ELF-1 (cell line): ENCODE data around the gene SLC26A1.

Source experiments
- DNase-seq: peaks from one replicate; pipeline ENCODE4 v3.0.0-alpha.2; 2016; ENCODE audit warnings: low read depth, low spot score

The SLC26A1 gene

DNA sequence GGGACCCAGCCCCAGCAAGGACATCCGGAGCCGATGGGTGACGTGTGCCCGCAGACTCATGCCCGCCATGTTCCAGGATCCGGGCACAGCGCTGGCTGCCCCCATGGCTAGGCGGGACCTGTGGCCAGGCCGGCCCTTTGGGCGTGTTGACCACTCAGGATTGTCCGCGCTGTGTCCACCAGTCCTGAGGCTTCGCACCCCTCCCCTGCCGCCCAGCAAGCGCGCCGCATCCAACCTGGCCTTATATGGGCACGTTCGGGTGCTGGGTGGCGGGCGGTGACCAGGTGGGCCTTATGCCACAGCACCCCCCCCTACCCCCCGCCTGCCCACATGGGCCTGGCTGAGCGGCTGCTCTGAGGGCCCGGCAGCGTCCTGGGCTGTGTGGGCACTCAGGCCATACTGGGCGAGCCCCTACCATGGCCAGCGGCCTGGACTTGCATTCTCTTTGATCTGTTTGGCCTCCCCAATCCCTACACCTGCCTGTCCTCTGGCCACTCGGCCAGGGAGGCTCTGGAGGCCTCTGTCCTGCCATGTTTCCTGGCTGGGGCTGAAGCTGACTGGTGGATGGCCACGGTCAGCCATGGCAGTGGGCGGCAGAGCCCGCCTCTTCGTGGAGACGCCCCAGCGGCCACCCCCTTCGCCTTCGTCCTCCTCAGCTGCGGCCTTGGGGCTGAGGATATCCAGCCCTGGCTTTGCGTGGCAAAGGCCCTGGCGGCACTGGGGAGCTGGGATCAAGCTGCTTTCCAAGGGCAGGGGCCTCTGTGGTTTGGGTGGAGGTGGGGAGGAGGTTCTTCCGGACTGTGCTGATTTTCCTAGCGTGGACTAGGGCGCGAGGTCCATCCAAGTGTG is 20.2 kb upstream of the SLC26A1 start:
- DNase-seq: no peak

DNA sequence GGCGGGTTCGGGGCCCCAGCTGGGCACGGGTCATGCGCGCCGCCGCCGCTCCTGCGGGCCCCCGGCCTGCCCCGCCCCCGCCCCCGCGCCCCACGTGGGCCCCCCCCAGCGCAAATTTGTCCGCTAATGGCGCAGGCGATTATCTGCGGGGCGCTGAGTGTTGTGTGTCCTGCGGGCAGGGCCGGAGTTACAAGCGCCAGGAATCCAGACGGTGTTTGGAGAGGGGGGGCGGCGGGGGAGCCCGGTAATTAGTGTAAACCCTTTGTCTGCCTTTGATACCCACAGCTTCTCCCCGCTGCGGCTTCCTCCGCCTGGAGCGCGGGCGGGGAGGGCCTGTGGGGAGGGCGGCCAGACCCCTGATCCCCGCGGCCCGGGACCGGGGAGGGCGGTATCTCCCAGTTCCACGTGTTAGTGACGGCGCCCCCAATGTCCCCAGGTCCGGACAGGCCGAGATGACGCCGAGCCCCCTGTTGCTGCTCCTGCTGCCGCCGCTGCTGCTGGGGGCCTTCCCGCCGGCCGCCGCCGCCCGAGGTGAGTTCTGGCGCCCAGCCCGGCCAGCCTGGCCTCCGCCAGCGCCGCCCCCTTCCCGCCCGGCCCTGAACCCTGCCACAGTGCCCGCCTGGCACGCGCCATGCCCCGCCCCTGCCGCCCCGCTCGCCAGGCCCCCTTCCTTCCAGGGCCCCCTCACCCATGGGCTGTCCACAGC is 19.0 kb upstream of the SLC26A1 start:
- peak; percentile 88 for DNase-seq

DNA sequence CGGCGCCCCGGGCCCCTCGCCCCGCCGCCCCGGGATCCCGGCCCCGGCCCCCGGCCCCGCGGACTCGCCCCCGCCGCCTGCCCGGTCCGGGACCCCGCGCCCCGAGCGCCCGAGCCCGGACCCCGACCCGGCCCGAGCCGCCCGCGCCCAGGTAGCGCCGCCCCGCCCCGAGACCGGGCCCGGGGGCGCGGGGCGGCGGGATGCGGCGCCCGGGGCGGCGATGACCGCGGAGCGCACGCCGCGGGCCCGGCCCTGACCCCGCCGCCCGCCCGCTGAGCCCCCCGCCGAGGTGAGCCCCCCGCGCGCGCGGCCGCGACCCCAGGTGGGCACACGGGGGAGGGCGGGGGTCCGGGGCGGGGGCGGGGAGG is 18.4 kb upstream of the SLC26A1 start:
- no peak for DNase-seq

DNA sequence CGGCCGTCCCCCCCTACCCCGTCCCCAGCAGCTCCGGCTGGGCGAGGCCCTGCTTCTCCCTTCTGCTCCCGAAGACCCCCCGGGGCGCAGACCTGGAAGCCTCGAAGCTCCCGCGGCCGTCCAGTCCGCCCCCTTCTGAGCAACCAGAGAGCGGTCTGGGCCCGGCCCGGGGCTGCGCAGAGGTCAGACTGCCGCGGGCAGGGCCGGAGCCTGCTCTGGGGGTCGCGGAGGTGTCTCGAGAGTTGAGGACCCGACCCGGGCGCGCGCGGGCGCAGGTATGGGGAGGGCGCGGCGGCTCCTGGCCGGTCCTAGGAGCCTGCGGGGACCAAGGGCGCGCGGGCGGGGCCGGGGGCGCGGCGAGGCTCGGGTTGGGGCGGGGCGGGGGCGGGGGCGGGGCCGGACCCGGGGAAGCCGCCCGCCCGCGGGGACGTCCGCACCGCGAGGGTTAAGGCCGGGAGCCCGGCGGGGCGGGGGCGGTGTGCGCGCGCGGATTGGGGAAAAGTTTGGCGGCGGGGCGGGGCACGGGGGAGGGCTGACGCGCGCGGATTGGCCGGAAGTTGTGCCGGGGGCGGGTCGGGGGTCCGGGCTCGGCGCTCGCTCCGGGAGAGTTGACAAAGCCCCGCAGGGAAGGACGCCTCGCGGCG is 17.9 kb upstream of the SLC26A1 start, which contains the start of gene FGFRL1:
Gene FGFRL1 (plus strand): TSS at position 605 of the 644 bp plus-strand sequence. CDS start 860 bp downstream, outside the sequence.
- peak; percentile 65 for DNase-seq

DNA sequence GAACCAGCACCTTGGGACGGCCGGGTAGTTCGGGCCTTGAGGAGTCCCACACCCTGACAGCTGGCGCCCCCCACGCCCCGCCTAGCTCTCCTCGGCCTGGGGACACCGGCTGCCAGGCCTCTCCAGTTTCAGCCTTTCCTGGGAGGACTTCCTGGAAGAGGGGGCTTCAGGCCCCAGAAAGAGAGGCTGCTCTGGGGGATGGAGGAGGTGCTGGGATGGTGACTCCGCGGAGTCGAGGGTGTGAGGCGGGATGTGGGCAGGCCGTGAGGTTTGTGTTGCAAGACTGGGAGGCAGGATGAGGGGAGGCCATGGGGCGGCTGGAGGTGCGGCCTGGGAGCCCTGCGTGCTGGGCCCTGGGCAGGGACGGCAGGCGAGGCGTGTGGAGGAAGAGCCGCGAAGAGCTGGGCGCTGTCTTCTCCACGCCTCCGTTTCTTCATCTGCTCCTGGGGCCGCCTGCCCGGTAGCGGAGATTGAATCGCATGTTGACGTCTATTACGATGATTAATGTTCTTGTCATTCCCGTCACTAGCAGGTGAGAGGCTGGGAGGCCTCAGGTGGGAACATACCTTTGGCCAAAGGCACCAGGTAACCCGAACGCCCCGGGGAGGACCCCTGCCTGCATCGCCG is 17.3 kb upstream of the SLC26A1 start:
- no peak for DNase-seq

DNA sequence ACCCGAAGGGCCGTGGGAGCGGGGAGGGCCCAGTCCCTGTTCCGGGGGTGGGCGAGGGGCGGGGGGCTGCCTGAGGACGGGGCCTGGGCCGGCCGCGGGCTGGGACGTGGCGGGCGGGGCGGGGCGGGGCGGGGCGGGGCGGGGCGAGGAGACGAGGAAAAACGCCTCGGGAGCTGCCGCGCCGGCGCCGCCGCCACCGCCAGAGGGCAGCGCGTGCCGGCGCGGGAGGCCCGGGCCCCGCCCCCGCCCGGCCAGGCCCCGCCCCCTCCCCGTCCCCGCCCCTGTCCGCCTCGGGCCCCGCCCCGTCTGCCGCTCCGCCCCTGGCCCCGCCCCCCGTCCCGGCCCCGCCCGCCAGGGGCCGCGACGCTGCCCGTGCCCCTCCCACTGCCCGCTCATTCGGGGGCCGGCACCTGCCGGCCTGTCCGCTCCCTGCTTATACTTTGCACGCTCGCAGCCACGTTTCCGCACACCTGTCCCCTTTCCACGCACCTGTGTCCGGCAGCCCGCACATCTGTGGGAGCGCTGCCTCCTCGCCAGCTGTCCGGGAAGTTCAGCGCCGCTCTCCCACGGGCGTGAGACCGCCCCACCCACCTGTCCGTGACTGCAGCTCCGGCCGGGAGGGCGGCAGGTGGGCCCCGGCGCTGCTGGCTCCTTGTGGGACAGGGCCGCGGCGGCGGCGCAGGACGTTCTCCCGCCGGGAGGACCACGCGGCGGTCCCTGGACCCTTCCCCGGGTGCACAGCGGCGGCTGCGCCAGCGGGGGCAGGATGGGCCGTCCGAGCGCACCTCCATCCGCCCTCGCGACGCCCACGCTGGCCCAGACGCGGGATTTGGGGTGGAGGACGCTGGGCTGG is 16.6 kb upstream of the SLC26A1 start:
- peak; percentile 42 for DNase-seq

DNA sequence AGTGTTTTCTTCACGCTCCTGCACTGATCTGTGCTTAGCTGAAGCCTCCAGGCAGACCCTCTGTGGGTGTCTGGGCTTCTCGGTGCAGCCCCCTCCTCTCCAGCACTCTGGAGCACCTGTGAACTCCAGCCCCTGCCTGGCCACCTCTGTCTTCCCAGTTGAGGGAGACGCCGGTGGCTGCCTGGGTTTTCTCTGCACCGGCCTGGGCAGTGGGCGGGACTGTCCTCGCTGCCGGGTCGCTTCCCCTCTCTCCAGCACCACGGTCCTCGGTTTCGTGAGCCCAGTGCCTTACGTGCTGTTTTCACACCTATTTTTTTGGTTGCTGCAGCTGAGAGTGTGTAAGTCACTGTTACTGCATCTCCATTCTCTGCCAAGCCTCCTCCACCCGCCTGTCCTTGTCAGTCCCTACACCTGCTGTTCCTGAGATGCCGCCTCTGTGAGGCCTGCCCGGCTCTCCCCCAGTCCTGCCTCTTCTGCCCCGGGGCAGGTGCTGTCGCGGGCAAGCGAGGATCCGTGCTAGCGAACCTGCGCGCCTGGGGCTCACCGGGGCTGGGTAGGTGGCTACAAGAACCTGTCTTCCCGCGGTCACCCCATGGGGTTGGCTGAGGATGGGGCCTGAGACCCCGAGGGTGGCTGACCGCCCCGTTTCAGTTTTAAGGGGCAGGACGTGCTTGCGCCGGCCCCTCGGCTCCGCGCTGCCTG is 15.8 kb upstream of the SLC26A1 start:
- DNase-seq: peak; percentile 47

DNA sequence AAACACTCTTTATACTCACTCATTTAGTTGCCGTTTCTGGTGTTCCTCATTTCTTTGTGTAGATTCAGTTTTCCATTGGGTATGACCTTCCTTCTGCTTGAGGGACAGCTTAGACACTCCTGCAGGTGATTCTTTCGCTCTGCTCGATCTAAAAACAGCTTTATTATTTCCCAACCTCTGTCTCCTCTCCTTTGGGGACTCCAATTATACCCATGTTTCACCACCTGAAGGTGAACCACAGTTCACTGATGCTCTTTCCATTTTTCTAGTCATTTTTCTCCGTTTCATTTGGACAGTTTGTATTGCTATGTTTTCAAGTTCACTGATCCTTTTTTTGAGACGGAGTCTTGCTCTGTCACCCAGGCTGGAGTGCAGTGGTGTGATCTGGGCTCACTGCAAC is 13.7 kb upstream of the SLC26A1 start:
- DNase-seq: no peak

DNA sequence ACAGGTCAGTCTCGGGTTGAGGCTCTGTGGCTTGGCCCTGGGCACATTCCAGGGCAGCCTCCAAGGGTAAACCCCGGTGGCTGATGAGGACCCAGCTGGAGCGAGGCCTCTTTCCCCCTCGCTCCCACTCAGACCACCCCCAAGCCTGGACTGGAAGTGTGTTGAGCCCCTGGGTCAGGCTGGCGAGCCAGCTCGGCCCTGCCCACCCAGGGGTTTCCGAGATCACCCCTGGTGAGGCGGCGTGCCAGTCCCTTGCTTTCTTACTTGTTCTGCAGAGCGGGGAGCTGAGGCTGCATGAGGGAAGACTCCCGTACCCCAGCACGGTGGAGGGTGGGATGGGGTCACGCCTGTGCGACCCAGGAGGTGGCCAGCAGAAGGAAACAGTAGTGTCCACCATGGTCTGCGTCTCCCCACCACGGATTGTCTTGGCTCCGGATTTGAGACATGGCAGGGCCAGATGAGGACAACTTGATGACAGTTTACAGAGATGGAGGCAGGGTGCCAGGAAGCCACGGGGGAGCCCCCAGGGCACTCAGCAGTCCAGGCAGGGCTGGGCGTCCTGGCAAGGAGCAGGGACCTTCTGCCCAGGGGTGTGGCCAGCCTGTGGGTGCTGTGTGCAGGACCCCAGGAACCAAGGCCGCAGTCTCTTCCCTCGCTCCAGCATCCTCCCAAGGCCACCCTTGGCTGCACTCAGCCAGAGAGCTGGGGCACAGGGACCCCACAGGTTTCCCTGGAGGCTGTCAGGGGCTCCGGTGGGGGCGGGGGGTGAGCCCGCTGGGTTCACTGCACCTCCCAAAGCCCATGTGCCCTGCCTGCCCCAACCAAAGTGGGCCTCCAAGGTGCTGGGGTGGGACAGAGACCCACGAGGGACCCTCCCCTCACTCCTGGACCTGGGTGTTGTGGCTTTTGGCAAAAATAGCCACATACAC is 11.6 kb upstream of the SLC26A1 start:
- no peak for DNase-seq

DNA sequence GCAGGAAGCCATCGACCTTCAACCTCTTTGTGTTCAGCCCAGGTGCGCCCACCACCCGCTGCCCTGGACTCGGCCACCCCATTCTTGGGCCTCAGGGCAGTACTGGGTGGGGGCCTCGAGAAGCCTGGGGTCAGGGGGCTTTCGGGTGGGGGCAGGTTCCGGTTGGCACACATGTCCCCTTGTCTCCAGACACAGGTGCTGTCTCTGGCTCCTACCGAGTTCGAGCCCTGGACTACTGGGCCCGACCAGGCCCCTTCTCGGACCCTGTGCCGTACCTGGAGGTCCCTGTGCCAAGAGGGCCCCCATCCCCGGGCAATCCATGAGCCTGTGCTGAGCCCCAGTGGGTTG is 10.8 kb upstream of the SLC26A1 start:
- no peak for DNase-seq

DNA sequence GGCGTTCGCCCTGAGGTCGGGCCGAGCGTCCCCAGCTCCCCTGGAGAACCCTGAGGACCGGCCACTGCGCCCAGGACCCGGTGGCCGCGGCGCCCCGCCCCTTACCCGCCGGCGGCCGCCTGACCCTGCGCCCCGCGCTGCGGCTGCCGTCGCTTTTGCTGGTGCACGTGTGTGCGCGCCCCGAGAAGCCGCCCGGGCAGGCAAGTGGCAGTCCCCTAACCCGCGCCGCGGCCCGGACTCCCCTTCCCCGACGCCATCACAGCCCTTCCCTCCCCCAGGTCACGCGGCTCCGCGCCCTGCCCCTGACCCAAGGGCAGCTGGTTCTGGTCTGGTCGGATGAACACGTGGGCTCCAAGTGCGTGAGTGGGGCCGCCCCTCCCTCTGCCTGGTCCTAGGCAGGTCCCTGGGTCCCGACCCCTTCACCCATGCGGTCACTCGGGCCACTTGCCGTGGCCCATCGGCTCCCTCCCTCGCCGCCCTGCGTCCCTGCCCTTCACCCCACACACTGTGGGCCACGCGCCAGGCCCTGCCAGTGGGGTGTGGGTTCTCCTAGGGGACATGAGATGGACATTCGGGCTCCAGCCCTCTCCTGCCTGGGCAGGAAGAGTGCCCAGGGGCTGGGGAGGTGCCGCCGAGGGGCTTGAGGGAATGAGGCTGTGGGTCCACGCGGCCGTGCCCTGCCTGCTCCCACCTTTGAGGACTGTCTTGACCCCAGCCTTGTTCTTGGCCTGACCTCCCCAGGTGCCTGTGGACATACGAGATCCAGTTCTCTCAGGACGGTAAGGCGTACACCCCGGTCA is 10.3 kb upstream of the SLC26A1 start:
- DNase-seq: no peak

DNA sequence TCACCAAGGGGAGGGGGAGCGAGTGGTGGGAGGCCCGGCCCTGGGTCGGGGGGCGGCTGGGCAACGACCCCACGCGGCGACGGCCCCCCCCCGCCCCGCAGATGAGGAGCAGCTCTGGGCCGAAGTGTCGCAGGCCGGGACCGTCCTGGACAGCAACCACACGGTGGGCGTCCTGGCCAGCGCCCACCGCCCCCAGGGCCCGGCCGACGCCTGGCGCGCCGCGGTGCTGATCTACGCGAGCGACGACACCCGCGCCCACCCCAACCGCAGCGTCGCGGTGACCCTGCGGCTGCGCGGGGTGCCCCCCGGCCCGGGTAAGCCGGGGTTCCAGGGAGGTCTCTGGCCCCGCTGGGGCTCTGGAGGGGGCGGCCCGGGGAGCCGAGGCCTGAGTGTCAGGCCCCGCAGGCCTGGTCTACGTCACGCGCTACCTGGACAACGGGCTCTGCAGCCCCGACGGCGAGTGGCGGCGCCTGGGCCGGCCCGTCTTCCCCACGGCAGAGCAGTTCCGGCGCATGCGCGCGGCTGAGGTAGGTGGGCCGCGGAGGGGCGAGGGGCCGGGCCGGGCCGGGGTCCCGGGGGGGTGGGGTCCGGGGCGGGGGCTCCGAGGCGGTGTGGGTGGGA is 9.5 kb upstream of the SLC26A1 start:
- no peak for DNase-seq

DNA sequence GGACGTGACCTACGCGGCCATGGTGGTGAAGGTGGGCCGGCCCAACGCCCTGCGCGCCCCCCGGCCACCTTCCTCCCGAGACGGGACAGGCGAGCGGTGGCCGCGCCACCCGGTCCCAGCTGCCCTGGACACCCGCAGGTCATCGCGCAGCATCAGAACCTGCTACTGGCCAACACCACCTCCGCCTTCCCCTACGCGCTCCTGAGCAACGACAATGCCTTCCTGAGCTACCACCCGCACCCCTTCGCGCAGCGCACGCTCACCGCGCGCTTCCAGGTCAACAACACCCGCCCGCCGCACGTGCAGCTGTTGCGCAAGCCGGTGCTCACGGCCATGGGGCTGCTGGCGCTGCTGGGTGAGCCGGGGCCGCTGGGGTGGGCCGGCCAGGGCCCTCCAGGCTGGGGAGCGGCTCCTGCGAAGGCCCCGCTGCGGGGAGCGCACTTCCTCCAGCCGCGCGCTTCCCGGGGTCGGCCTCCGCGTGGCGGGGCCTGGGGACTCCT is 9.0 kb upstream of the SLC26A1 start:
- peak; percentile 37 for DNase-seq

DNA sequence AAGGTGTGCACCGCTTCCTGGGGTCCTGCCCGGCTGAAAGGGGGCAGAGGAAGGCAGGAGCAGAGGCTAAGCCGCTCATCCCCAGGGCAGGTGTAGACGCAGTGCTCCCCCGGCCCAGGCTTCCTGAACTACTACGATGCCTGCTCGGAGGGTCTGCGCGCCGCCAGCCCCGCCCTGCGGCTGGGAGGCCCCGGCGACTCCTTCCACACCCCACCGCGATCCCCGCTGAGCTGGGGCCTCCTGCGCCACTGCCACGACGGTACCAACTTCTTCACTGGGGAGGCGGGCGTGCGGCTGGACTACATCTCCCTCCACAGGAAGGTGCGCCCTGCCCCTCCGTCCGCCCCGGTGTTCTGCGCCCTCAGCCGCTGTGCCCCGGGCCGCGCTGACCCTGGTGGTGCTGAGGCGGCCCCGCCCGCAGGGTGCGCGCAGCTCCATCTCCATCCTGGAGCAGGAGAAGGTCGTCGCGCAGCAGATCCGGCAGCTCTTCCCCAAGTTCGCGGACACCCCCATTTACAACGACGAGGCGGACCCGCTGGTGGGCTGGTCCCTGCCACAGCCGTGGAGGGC is 8.4 kb upstream of the SLC26A1 start:
- DNase-seq: no peak

DNA sequence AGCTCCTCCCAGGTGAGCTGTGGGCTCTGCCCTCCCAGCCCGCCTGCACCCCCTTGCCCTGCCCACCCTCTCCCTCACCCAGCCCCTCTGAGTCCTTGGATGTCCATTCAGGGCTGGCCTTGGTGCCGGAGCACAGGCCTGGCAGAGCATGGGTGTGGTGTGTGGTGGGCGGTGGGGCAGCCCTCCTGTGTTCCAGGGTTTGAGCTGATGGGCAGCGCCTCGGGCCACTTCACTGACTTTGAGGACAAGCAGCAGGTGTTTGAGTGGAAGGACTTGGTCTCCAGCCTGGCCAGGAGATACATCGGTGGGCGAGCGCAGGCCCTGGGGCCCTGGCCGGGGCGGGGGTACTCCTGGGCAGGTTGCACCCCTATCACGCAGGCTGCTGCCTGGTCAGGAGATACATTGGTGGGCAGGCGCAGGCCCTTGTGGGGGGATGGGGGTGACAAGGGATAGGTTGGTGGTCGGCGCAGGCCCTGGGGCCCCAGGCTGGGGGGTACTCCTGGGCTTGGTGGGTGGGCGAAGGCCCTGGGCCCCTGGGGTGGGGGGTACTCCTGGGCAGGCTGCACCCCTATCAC is 7.6 kb upstream of the SLC26A1 start:
- no peak for DNase-seq

DNA sequence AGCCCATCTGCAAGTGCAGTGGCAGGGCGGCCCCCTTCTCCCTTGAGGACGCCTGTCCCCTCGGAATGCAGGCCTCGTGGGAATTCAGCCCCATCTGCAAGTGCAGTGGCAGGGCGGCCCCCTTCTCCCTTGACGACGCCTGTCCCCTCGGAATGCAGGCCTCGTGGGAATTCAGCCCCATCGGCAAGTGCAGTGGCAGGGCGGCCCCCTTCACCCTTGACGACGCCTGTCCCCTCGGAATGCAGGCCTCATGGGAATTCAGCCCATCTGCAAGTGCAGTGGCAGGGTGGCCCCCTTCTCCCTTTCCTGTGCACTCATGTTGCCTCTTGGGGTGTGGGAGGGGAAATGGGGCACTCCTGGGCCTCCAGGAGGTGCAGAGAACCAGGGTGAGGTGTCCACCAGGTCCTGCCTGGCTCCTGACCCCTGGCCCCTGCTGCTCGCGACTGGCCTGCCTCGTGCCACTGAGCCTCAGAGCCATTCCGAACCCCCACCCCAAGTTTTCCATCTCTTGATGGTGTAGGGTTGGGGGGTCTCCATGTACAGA is 6.8 kb upstream of the SLC26A1 start:
- DNase-seq: no peak
